RWPE1 (cell line): ENCODE data around the gene AGBL1.

Experiments used
- CTCF ChIA-PET: fragments of 350-600 bp; sonication (Branson Sonifier 250); formaldehyde crosslinking; extraction: SDS; loops from one replicate; lab custom pipeline; 2021; lab: Yijun Ruan, JAX
- POLR2A ChIA-PET: fragments of 400-600 bp; formaldehyde crosslinking; extraction: SDS; loops from one replicate; lab custom pipeline; 2020; ENCODE audit warnings: antibody characterized with exemption; ENCODE audit not compliant: low non-redundant PET; lab: Yijun Ruan, JAX
- DNase-seq: peaks from one replicate; pipeline ENCODE4 v3.0.0; 2012; ENCODE audit warnings: low spot score
- H3K27ac ChIP-seq: fragments of 450-650 bp; 2 replicates; pipeline ENCODE4 v1.5.1; 2017
- CTCF ChIP-seq: fragments of 450-650 bp; conservative IDR thresholded peaks from 2 replicates; pipeline ENCODE4 v1.5.1; 2017; ENCODE audit warnings: low read depth, mild to moderate bottlenecking

Gene AGBL1

GRCh38 chr15:86327230-86327865, 247.7 kb downstream of the AGBL1 start:
- DNase-seq = peak; percentile 54
- ChIA-PET CTCF (no interaction called here), POLR2A (interaction anchor here (0.7 kb wide), 1 partner anchor 27 kb away, joined by 3 read pairs; no protein-coding TSS in a partner anchor)
- TF ChIP-seq CTCF = no peak
- H3K27ac ChIP-seq = no peak overlapping the region

GRCh38 chr15:86328658-86329057, 249.0 kb downstream of the AGBL1 start:
- DNase-seq = no peak
- CTCF ChIA-PET = interaction anchor here (0.7 kb wide), 1 partner anchor 409 kb away, joined by 3 read pairs; no protein-coding TSS in a partner anchor
- POLR2A ChIA-PET = no interaction called here
- no peak for TF ChIP-seq CTCF
- H3K27ac ChIP-seq = peak overlapping the region; percentile 72

- peak overlapping the region; percentile 72 for H3K27ac ChIP-seq
- no peak for DNase-seq
- no peak for TF ChIP-seq CTCF
- POLR2A ChIA-PET = no interaction called here
- CTCF ChIA-PET = interaction anchor here (0.7 kb wide), 1 partner anchor 409 kb away, joined by 3 read pairs; no protein-coding TSS in a partner anchor
These were observed 249.8 kb downstream of the AGBL1 start for GRCh38 chr15:86329311-86330013.

GRCh38 chr15:86333819-86334218, 254.1 kb downstream of the AGBL1 start:
- no peak for DNase-seq
- ChIA-PET POLR2A (no interaction called here), CTCF (no interaction called here)
- no peak for TF ChIP-seq CTCF
- no peak overlapping the region for H3K27ac ChIP-seq

GRCh38 chr15:86336051-86336788, 256.5 kb downstream of the AGBL1 start:
- CTCF ChIA-PET = interaction anchor here (0.6 kb wide), 1 partner anchor 100 kb away, joined by 3 read pairs; no protein-coding TSS in a partner anchor
- POLR2A ChIA-PET = no interaction called here

More at GRCh38 chr15:86336051-86336788, 256.5 kb downstream of the AGBL1 start:
- peak; percentile 94 for DNase-seq
- H3K27ac ChIP-seq = peak overlapping the region; percentile 98
- no peak for TF ChIP-seq CTCF
